ENCODE measurements around the gene ESRRA. TPM values are rescaled to one million over a fixed set of nuclear protein-coding genes. Genes with fewer than 3 reads are reported as not detected.

ESRRA gene
- total RNA-seq, 1 experiment from 2014 or later: 111 TPM

- no peaks in the 10 kb centered on the region for H4K20me1 ChIP-seq (ENCODE audit: low read length)
- no peaks in the 10 kb centered on the region for H3K27me3 ChIP-seq (ENCODE audit: low read length)
- H3K4me3 ChIP-seq (ENCODE audit: low read length): peak overlapping the region; percentile 22; the same call in 1 of the 2 replicates
- H3F3A ChIP-seq (ENCODE audit: low read length, unreplicated experiment): peaks cover 5% of the 10 kb centered on the region
- peak; percentile 85 for TF ChIP-seq CTCF (conservative IDR thresholded peaks at IDR 0.05; ENCODE audit: low read depth, low read length)
- no peak for TF ChIP-seq EZH2phosphoT487 (IDR thresholded peaks at IDR 0.05; ENCODE audit: borderline replicate concordance, low read length)
- H3K36me3 ChIP-seq (ENCODE audit: low read depth, low read length): no peaks in the 10 kb centered on the region
- no peaks in the 10 kb centered on the region for H3K9me2 ChIP-seq (replicated peaks; ENCODE audit: low read length)
- peak overlapping the region; percentile 71 for H3K4me2 ChIP-seq (ENCODE audit: low read length)
- H3K9ac ChIP-seq (ENCODE audit: low read length): peak overlapping the region; percentile 65
- H2AFZ ChIP-seq (ENCODE audit: low read length): peak overlapping the region; percentile 76
- H3K4me1 ChIP-seq (ENCODE audit: insufficient read depth, low read length): peaks cover 37% of the 10 kb centered on the region
- no TSS peak for BruUV-seq (replicated peaks)
- ATAC-seq (peak; percentile 56), DNase-seq (peak; percentile 96)
- peak overlapping the region; percentile 88 for H3K27ac ChIP-seq (ENCODE audit: low read length)
- no peaks in the 10 kb centered on the region for H3K9me3 ChIP-seq (ENCODE audit: low read length)
- intact Hi-C loops (cut with micrococcal nuclease): no loop called here
- ChIA-PET POLR2A (ENCODE audit: unreplicated experiment) (interaction anchor here (0.6 to 2.4 kb wide), 2 partner anchors 14 to 62 kb away, joined by 3 to 18 read pairs; partner anchors contain the start of genes PRDX5 and TRMT112), CTCF (interaction anchor here (0.6 to 2.8 kb wide), 13 partner anchors 11 to 771 kb away, joined by 3 to 78 read pairs (median 4); partner anchors contain the start of genes CATSPERZ, ESRRA, PRDX5 and TRMT112)
- no peaks in the 10 kb centered on the region for H3K79me2 ChIP-seq (ENCODE audit: low read length)
Observed at GRCh38 chr11:64331569-64332371, 26.4 kb downstream of the ESRRA start.

- DNase-seq (no peak), ATAC-seq (no peak)
- Histone ChIP-seq H2AFZ (ENCODE audit: low read length) (no peak overlapping the region), H3K9ac (ENCODE audit: low read length) (no peak overlapping the region), H3K9me3 (ENCODE audit: low read length) (no peaks in the 10 kb centered on the region), H3K36me3 (ENCODE audit: low read depth, low read length) (no peaks in the 10 kb centered on the region), H3F3A (ENCODE audit: low read length, unreplicated experiment) (peaks cover 5% of the 10 kb centered on the region), H3K79me2 (ENCODE audit: low read length) (no peaks in the 10 kb centered on the region), H3K9me2 (replicated peaks; ENCODE audit: low read length) (no peaks in the 10 kb centered on the region), H3K4me1 (ENCODE audit: insufficient read depth, low read length) (peaks cover 37% of the 10 kb centered on the region), H3K27ac (ENCODE audit: low read length) (no peak overlapping the region), H3K27me3 (ENCODE audit: low read length) (no peaks in the 10 kb centered on the region), H3K4me2 (ENCODE audit: low read length) (no peak overlapping the region), H4K20me1 (ENCODE audit: low read length) (no peaks in the 10 kb centered on the region), H3K4me3 (ENCODE audit: low read length) (no peak overlapping the region)
- ChIA-PET POLR2A (ENCODE audit: unreplicated experiment) (no interaction called here), CTCF (interaction anchor here (2.8 kb wide), 1 partner anchor 16 kb away, joined by 78 read pairs; the partner anchor contains the start of genes PRDX5 and TRMT112)
- TF ChIP-seq EZH2 (IDR thresholded peaks at IDR 0.05; ENCODE audit: low read length, unreplicated experiment) (no peak), EZH2phosphoT487 (IDR thresholded peaks at IDR 0.05; ENCODE audit: borderline replicate concordance, low read length) (no peak), CTCF (conservative IDR thresholded peaks at IDR 0.05; ENCODE audit: low read depth, low read length) (no peak)
- intact Hi-C loops (cut with micrococcal nuclease): no loop called here
- BruUV-seq (replicated peaks): no TSS peak
Observed at GRCh38 chr11:64333556-64333955, 28.2 kb downstream of the ESRRA start.
